A673 (cell line): ENCODE data around the gene PGAP3.

ENCODE experiments used
- EZH2 ChIP-seq: fragments of 200-600 bp; sonication (generic); IDR thresholded peaks from 2 replicates; pipeline ENCODE4 v1.6.1; 2017; ENCODE audit warnings: borderline replicate concordance, low read depth, mild to moderate bottlenecking, mixed read lengths, antibody characterized with exemption, low read length; ENCODE audit not compliant: poor library complexity, severe bottlenecking
- TF ChIP-seq, protein P1 (sequence below): fragments of 300-800, 200-600 bp; sonication (generic); conservative IDR thresholded peaks from 2 replicates; pipeline ENCODE4 v1.5.1; 2017; ENCODE audit warnings: low read depth, mild to moderate bottlenecking, antibody characterized with exemption, low read length, moderate library complexity, mixed read lengths

DNA sequence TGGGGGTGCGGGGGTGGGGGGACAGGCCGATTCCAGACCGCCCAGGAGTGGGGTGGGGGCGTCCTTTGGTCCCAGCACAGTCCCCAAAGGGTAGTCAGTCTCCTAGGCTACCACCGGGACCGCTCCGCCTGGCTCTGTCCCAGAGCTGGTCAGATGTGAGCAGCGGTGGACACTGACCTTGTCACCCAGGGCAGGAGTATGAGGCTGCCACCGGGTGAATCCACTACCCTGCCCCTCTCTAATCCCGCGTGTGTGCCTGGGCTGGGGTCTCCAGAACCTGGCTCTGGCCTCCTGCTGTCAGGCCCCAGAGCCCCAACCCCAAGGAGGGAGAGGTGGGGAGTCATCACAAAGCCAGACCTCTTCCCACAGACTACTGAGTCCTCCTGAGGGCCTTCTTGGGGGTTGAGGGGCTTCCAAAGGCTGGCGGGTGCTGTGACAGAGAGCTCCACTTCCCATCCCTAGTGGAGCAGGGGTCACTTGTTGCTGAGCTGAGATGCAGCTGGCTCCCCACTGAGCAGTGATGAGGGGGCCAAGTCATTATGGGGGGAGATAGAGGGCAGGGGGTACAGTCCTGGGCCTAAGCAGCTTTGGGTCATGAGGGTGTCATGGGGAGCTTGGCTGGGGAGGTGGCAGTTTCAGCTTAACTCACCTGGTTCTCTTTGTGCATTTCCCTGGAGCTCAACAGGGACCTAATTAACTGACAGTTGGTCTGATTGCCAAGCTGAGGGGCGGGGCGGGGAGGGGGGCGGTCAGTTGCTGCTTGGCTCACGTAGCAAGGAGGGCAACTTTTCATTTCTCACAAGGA lies 59.9 kb downstream of the PGAP3 start:
- TF ChIP-seq, protein P1, sequence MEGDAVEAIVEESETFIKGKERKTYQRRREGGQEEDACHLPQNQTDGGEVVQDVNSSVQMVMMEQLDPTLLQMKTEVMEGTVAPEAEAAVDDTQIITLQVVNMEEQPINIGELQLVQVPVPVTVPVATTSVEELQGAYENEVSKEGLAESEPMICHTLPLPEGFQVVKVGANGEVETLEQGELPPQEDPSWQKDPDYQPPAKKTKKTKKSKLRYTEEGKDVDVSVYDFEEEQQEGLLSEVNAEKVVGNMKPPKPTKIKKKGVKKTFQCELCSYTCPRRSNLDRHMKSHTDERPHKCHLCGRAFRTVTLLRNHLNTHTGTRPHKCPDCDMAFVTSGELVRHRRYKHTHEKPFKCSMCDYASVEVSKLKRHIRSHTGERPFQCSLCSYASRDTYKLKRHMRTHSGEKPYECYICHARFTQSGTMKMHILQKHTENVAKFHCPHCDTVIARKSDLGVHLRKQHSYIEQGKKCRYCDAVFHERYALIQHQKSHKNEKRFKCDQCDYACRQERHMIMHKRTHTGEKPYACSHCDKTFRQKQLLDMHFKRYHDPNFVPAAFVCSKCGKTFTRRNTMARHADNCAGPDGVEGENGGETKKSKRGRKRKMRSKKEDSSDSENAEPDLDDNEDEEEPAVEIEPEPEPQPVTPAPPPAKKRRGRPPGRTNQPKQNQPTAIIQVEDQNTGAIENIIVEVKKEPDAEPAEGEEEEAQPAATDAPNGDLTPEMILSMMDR, result no peak
- no peak for TF ChIP-seq EZH2
